Activated CD4-positive, alpha-beta T cell treated with anti-CD3 and anti-CD28 coated beads, Interleukin-2, amount 50 U/mL, for 4 hours (primary cell): Measurements from ENCODE around the gene MYOM1.

Experiments used
- DNase-seq, 2 experiments: peaks; one replicate each; pipeline ENCODE4 v3.0.0-alpha.2; 2020

The MYOM1 gene

DNA sequence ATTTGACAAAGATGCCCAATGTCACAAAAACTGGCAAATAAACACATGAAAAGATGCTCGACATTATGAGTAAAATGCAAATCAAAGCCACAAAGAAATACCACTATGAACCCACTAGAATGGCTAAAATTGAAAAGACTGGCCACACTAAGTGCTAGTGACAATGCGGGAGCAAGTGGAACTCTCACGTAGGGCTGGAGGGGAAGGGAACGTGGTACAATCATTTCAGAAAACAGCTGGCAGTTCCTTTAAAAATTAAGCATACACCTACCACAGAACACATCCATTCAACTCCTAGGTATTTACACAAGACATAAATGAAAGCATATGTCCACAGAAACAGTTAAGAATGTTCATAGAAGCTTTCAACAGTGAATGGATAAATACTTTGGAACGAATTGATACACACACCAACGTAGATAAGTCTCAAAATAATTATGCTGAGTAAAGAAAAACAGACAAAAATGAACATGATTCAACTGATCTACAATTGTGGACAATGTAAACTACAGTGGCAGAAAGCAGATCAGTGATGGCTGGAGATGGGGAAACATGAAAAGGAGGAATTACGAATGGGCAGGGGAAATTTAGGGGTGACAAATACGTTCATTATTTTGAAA is 71.7 kb downstream of the MYOM1 start:
- DNase-seq = no peak

GRCh38 chr18:3140986-3141639 is 78.7 kb downstream of the MYOM1 start:
- no peak for DNase-seq

DNA sequence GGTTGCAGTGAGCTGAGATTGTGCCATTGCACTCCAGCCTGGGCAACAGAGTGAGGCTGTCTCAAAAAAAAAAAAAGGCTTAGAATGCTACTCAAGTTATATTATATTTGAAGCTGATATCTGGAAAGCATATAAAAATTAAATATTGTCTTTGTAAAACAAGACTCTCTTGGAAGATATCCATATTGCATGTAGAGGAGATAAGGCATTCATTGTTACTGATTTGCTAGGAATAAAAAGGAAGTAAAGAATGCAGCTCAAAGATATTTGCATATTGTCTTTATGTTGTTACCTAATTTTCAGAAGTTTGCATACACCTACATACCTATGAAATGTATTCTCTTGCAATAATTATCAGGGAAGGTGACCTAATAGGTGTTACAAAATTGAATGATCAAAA is 79.4 kb downstream of the MYOM1 start:
- no peak for DNase-seq

GRCh38 chr18:3139406-3139805 is 80.4 kb downstream of the MYOM1 start:
- no peak for DNase-seq

DNA sequence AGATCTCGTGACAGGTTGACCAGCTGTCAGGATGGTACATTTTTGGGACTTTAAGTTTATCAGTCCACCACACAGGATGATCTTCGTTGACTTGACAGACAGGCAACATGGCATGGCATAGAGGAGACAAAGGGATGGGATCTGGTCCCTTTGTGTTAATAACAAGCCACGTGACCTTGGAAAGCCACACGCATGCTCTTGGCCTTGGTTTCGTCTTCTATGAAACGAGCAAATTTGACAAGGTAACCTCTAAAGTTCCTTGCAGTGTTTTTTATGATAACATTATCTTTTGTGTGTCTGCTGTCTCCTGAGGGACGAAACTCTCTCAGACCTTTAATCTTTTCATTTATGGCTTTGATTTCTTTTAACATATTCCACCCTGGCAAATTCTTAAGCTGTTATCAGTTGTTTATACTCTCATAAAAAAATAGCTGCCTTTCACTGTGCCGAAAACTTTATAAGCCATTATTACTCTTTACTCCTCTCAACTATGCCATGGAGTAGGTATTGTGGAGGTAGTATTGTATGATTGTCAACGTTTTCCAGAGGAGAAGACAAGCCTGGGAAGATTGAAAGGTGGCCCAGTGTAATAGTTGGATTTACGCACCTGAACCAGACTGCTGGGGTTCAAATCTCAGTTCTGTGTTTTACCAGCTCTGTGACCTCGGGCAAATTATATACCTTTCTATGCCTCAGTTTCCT is 81.3 kb downstream of the MYOM1 start:
- DNase-seq = no peak

GRCh38 chr18:3135536-3135935 is 84.2 kb downstream of the MYOM1 start:
- DNase-seq = no peak

GRCh38 chr18:3132700-3133099 is 87.1 kb downstream of the MYOM1 start:
- no peak for DNase-seq

DNA sequence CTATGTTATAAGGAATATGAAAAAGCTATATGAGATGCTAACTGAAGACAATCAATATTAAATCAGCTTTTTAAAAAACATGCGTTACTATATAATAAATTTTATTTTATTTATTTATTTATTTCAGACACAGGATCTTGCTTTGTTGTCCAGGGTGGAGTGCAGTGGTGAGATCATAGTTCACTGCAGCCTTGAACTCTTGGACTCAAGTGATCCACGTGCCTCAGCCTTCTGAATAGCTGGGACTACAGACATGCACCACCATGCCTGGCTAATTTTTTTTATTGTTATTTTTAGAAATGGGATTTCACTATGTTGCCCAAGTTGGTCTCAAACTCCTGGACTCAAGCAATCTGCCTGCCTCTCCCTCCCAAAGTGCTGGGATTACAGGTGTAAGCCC is 89.4 kb downstream of the MYOM1 start:
- DNase-seq = no peak

DNA sequence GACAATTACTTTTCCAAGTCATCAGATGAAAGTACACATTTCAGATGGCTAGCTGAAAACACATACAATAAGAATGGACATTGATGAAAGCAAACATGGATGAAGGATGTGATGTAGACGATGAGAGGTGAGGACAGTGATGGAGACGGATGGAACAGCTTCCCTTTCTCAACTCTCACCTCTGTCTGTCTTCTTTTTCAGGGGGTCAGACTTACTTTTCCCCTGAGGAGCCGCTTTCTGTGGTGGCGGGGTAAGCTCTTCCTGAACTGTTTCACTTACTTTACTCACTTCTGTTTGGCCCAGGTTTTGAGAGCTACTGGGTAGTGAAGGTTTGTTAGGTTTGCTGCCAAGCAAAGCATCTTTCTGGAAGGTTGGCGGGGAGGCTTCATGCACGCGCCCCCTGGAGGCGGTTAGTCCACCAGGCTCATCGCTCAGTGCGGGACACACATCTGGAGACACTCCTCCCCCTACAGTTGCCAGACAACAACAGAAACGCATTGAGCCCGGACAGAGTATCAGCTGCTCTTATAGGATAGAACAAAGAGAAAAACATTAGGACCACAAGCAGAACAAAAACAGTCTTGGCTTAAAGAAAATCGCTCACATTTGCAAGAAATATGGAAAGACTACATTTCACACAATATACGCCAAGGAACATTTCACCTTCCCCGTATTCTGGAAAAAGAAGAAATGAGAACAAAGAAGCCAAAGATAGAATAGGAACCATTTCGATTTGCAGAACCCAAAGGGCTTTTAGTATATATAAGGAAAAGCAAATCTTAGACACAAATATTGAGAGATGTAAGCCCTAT is 90.5 kb downstream of the MYOM1 start:
- DNase-seq = peak; percentile 77 to 79

- no peak for DNase-seq
Measured at GRCh38 chr18:3126457-3127097, 93.2 kb downstream of the MYOM1 start.

GRCh38 chr18:3124822-3125221 is 94.9 kb downstream of the MYOM1 start:
- no peak for DNase-seq

- no peak for DNase-seq
Measured at GRCh38 chr18:3122851-3123250, 96.9 kb downstream of the MYOM1 start.

DNA sequence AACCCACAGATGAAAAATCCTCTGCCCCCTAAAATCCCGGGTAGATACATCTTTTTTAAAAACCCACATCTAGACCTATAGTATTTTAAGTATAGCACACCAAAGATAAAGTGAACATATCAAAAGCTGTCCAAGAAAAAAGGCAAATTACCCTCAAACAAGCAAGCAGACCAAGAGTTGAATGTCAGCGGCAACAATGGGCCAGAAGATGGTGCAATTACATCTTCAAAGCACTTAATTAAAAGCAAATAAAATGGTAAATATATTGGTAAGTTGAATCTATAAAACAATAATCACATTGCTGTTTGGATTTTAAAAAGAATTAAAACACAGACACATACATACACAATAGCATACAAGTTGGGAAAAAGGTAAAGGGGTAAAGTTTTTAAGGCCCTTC is 98.5 kb downstream of the MYOM1 start:
- DNase-seq = no peak

DNA sequence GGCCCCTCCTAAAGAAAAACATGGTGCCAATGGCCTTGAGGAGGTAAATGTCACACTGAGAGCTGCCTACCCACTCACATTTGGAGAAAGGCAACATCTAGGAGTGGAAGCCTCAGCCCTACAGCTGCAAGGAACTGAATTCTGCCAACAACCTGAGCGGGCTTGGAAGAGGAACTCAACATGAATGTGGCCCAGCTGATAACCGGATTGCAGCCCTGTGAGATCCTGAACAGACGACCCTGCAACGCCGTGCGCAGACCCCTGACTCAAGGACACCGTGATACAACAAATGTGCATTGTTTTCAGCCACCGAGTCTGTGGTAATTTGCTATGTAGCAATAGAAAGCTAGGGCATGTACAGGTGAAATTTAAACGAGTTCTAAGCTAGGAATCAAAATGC is 99.4 kb downstream of the MYOM1 start:
- DNase-seq = no peak

GRCh38 chr18:3119401-3120341 is 100.1 kb downstream of the MYOM1 start:
- no peak for DNase-seq

- DNase-seq = no peak
Measured at GRCh38 chr18:3118195-3119010, 101.4 kb downstream of the MYOM1 start.

- DNase-seq = no peak
Measured at GRCh38 chr18:3117493-3118192, 102.1 kb downstream of the MYOM1 start.

GRCh38 chr18:3115447-3116030 is 104.2 kb downstream of the MYOM1 start:
- DNase-seq = no peak

DNA sequence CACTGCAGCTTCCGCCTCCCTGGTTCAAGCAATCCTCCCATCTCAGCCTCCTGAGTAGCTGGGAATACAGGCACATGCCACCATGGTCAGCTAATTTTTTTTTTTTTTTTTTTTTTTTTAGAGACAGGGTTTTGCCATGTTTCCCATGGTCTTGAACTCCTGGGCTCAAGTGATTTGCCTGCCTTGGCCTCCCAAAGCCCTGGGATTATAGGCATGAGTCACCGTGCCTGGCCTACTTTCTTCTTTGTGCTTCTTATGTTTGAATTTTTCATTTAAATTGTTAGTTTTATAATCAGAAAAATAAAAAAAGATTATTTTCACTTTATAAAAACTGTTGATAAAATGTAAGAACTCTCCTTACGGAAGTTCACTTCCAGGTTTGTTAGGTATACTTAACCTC is 105.3 kb downstream of the MYOM1 start:
- DNase-seq = no peak

GRCh38 chr18:3114026-3114425 is 105.7 kb downstream of the MYOM1 start:
- DNase-seq = no peak
